ENCODE measurements around the gene PHC2. TPM values are rescaled to one million over a fixed set of nuclear protein-coding genes. Genes with fewer than 3 reads are reported as not detected.

The PHC2 gene
- total and polyA plus RNA-seq, 11 donors: 79.7 to 194 (median 99.4) TPM

- H3K4me1 ChIP-seq: peaks cover 9 to 62% (median 41%) of the 10 kb centered on the region in 12 donors
- intact Hi-C loops (cut with DNase I): loop anchor here (2.0 to 10.0 kb wide), 21 partner anchors 35 to 275 kb away; partner anchors contain the start of gene ZSCAN20 (in 3 of the 10)
- ATAC-seq (no peak), DNase-seq (no peak)
- no peaks in the 10 kb centered on the region for H3K9me3 ChIP-seq
- H3K27me3 ChIP-seq: no peaks in the 10 kb centered on the region
- TF ChIP-seq CTCF (IDR thresholded peaks at IDR 0.05) (no peak), POLR2A (IDR thresholded peaks at IDR 0.05) (no peak)
- no peak overlapping the region for H3K4me3 ChIP-seq
- H3K27ac ChIP-seq: peak overlapping the region in 8 of 12 donors; percentile 1 to 68 (median 56)
- H3K36me3 ChIP-seq: peaks cover 0 to 26% (median 11%) of the 10 kb centered on the region in 9 donors
- WGBS, 4 donors: 48 to 94% (median 92%) methylated on average over 2 of the region's 2 CpGs
Observed at GRCh38 chr1:33369764-33370163, 61.1 kb downstream of the PHC2 start.

- Histone ChIP-seq H3K27ac (peak overlapping the region in 1 of 12 donors; percentile 24), H3K4me1 (peaks cover 9 to 62% (median 41%) of the 10 kb centered on the region in 12 donors), H3K9me3 (no peaks in the 10 kb centered on the region), H3K36me3 (peaks cover 0 to 25% (median 11%) of the 10 kb centered on the region in 9 donors), H3K27me3 (no peaks in the 10 kb centered on the region), H3K4me3 (no peak overlapping the region)
- 77 to 86% (median 82%) methylated on average over 8 to 9 of the region's 9 CpGs for WGBS, 4 donors
- DNase-seq: no peak
- ATAC-seq: no peak
- no peak for TF ChIP-seq POLR2A (IDR thresholded peaks at IDR 0.05)
- TF ChIP-seq CTCF (IDR thresholded peaks at IDR 0.05): no peak
- intact Hi-C loops (cut with DNase I): loop anchor here (2.0 to 10.0 kb wide), 18 partner anchors 34 to 274 kb away; partner anchors contain the start of gene ZSCAN20 (in 3 of the 10)
Observed at GRCh38 chr1:33369081-33369480, 61.8 kb downstream of the PHC2 start.

GRCh38 chr1:33368431-33368830, 62.5 kb downstream of the PHC2 start:
- no peak for DNase-seq
- no peak for TF ChIP-seq CTCF (IDR thresholded peaks at IDR 0.05)
- TF ChIP-seq POLR2A (IDR thresholded peaks at IDR 0.05): no peak
- Histone ChIP-seq H3K36me3 (peaks cover 0 to 25% (median 11%) of the 10 kb centered on the region in 9 donors), H3K27ac (peak overlapping the region in 5 of 12 donors; percentile 3 to 92 (median 80)), H3K9me3 (no peaks in the 10 kb centered on the region), H3K4me3 (no peak overlapping the region), H3K27me3 (no peaks in the 10 kb centered on the region), H3K4me1 (peaks cover 14 to 63% (median 47%) of the 10 kb centered on the region in 12 donors)
- intact Hi-C loops (cut with DNase I): loop anchor here (2.0 to 10.0 kb wide), 18 partner anchors 34 to 274 kb away; partner anchors contain the start of gene ZSCAN20 (in 3 of the 10)
- 86 to 91% (median 89%) methylated on average over 11 to 15 of the region's 15 CpGs for WGBS, 4 donors
- no peak for ATAC-seq

GRCh38 chr1:33367485-33368405, 63.1 kb downstream of the PHC2 start:
- H3K9me3 ChIP-seq: no peaks in the 10 kb centered on the region
- peak overlapping the region in 11 of 12 donors; percentile 66 to 92 (median 81) for H3K27ac ChIP-seq
- WGBS, 4 donors: 21 to 35% (median 33%) methylated on average over 19 to 23 of the region's 23 CpGs
- TF ChIP-seq CTCF (IDR thresholded peaks at IDR 0.05) (peak; percentile 94 to 99 (median 96)), POLR2A (IDR thresholded peaks at IDR 0.05) (no peak)
- H3K36me3 ChIP-seq: peaks cover 0 to 25% (median 11%) of the 10 kb centered on the region in 9 donors
- no peaks in the 10 kb centered on the region for H3K27me3 ChIP-seq
- DNase-seq (peak; percentile 88 to 93 (median 88)), ATAC-seq (peak; percentile 45 to 76 (median 68))
- H3K4me1 ChIP-seq: peaks cover 17 to 70% (median 54%) of the 10 kb centered on the region in 12 donors
- H3K4me3 ChIP-seq: no peak overlapping the region
- intact Hi-C loops (cut with DNase I): loop anchor here (1.0 to 10.0 kb wide), 23 partner anchors 33 to 273 kb away; partner anchors contain the start of gene ZSCAN20 (in 3 of the 10)

Data from heart left ventricle (tissue), 16 donors.